AG04450 (cell line): ENCODE results near the gene ATP2A3. TPM values are rescaled to one million over a fixed set of nuclear protein-coding genes. Genes with fewer than 3 reads are reported as not detected.

Source experiments
- CTCF ChIA-PET: fragments of 300-600, 350-600 bp; formaldehyde crosslinking; extraction: SDS; loops from one replicate; lab custom pipeline; 2022; ENCODE audit warnings: antibody characterized with exemption, inconsistent platforms; lab: Charles Lee
- POLR2A ChIA-PET: fragments of 350-600 bp; formaldehyde crosslinking; extraction: SDS; loops from one replicate; lab custom pipeline; 2021; ENCODE audit warnings: antibody characterized with exemption, inconsistent platforms; lab: Yijun Ruan, JAX
- DNase-seq: peaks from one replicate; pipeline ENCODE4 v3.0.0-alpha.2; 2011; ENCODE audit warnings: low read depth, low spot score
- H3K27ac ChIP-seq: one replicate; pipeline ENCODE4 v1.5.1; 2012; ENCODE audit warnings: low read depth, low read length, control low read depth
- H3K27me3 ChIP-seq: one replicate; pipeline ENCODE4 v1.6.0; 2012; ENCODE audit warnings: low read length; ENCODE audit not compliant: control insufficient read depth, insufficient read depth
- H3K4me3 ChIP-seq: 2 replicates; pipeline ENCODE4 v1.5.1; 2011; ENCODE audit warnings: mild to moderate bottlenecking, low read depth, low read length, control low read depth
- H3K9me3 ChIP-seq: 2 replicates; pipeline ENCODE4 v1.5.1; 2012; ENCODE audit warnings: low read length; ENCODE audit not compliant: control insufficient read depth, insufficient read depth
- CTCF ChIP-seq: IDR thresholded peaks from 2 replicates; pipeline ENCODE4 v1.5.1; 2011; ENCODE audit warnings: low read depth, low read length, control low read depth, inconsistent platforms
- polyA plus RNA-seq: library from polyadenylated mRNA; depleted of rRNA; stranded (reverse); fragments of >200 nt; gene quantifications from 2 replicates; pipeline ENCODE4 v1.2.3, GENCODE V29; 2011; rRNA removed

ATP2A3 gene
- polyA plus RNA-seq, 1 experiment: 0.46 TPM

- no peak overlapping the region for H3K27ac ChIP-seq
- TF ChIP-seq CTCF: no peak
- ChIA-PET POLR2A (no interaction called here), CTCF (no interaction called here)
- no peaks in the 10 kb centered on the region for H3K27me3 ChIP-seq
- H3K9me3 ChIP-seq: peaks cover 3% of the 10 kb centered on the region; the same call in 1 of the 2 replicates
- H3K4me3 ChIP-seq: no peak overlapping the region
- no peak for DNase-seq
Measured at GRCh38 chr17:3877220-3877619, 87.0 kb downstream of the ATP2A3 start.

DNA sequence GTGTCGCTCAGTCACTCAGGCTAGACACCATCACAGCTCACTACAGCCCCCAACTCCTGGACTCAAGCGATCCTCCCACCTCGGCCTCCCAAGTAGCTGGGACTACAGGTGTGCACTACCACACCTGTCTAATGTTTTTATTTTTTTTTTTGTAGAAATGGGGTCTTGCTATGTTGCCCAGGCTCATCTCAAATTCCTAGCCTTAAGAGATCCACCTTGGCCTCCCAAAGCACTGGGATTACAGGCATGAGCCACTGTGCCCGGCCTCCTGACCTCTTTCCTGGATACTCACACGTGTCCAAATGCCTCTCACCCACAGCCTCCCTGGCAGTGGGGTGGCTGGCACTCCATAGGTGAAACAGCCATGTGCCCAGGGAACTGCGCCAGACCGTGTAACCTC is 88.9 kb downstream of the ATP2A3 start:
- DNase-seq: no peak
- TF ChIP-seq CTCF: no peak
- no peak overlapping the region for H3K4me3 ChIP-seq
- no peak overlapping the region for H3K27ac ChIP-seq
- H3K9me3 ChIP-seq: peaks cover 3% of the 10 kb centered on the region; the same call in 1 of the 2 replicates
- no peaks in the 10 kb centered on the region for H3K27me3 ChIP-seq
- CTCF ChIA-PET: no interaction called here
- POLR2A ChIA-PET: no interaction called here

Other genes with a start within 250 kb of the ATP2A3 start
- gene HASPIN, start 240.5 kb downstream of the ATP2A3 start, polyA plus RNA-seq: 1.3 and 1.6 TPM in 2 replicates
- gene ITGAE, start 163.2 kb downstream of the ATP2A3 start, polyA plus RNA-seq: 76.7 and 98.1 TPM in 2 replicates
- gene NCBP3, start 118.2 kb downstream of the ATP2A3 start, polyA plus RNA-seq: 19.4 and 28.5 TPM in 2 replicates
- gene CAMKK1, start 71.4 kb downstream of the ATP2A3 start, polyA plus RNA-seq: 2.8 and 3.3 TPM in 2 replicates
- gene P2RX1, start 48.0 kb downstream of the ATP2A3 start, polyA plus RNA-seq: 0.05 TPM in 1 of 2 replicates, not detected in the other
- gene ZZEF1, start 178.6 kb upstream of the ATP2A3 start, polyA plus RNA-seq: 15.3 and 18.3 TPM in 2 replicates
- gene CYB5D2, start 178.8 kb upstream of the ATP2A3 start, polyA plus RNA-seq: 15.6 and 22.0 TPM in 2 replicates